KMS-11 (cell line): ENCODE data around the gene ECI1.
"Not testable (repeated sequence)": the region's sequence is repeated elsewhere in the genome, so short reads cannot be mapped to it uniquely, and the experiment has no call there.

Source experiments
- H2AFZ ChIP-seq: fragments of 200-600 bp; sonication (generic); 2 replicates; pipeline ENCODE4 v1.6.1; 2016; ENCODE audit warnings: antibody characterized with exemption, mixed run types, low read depth
- H3K27ac ChIP-seq: fragments of 200-600 bp; sonication (generic); 2 replicates; pipeline ENCODE4 v1.6.1; 2016; ENCODE audit warnings: mild to moderate bottlenecking, mixed run types
- H3K27me3 ChIP-seq: fragments of 200-600 bp; sonication (generic); 2 replicates; pipeline ENCODE4 v1.6.1; 2017; ENCODE audit warnings: mild to moderate bottlenecking, low read depth, mixed run types, moderate library complexity; ENCODE audit not compliant: insufficient read depth
- H3K36me3 ChIP-seq: fragments of 200-600 bp; sonication (generic); 2 replicates; pipeline ENCODE4 v1.6.1; 2017; ENCODE audit warnings: mild to moderate bottlenecking, mixed run types; ENCODE audit not compliant: insufficient read depth
- H3K4me1 ChIP-seq: fragments of 200-600 bp; sonication (generic); 2 replicates; pipeline ENCODE4 v1.6.1; 2016; ENCODE audit warnings: mild to moderate bottlenecking, low read depth, mixed run types; ENCODE audit not compliant: poor library complexity, severe bottlenecking
- H3K4me2 ChIP-seq: fragments of 200-600 bp; sonication (generic); 2 replicates; pipeline ENCODE4 v1.7.0; 2016; ENCODE audit warnings: mild to moderate bottlenecking, mixed run types
- H3K4me3 ChIP-seq: fragments of 200-600 bp; sonication (generic); IDR thresholded peaks from 2 replicates; pipeline ENCODE4 v1.6.1; 2017; ENCODE audit warnings: low read depth, low read length, mixed read lengths; ENCODE audit not compliant: insufficient read depth
- H3K79me2 ChIP-seq: fragments of 200-600 bp; sonication (generic); 2 replicates; pipeline ENCODE4 v1.6.1; 2016; ENCODE audit warnings: low read depth, mixed run types; ENCODE audit not compliant: insufficient read depth
- H3K9ac ChIP-seq: fragments of 200-600 bp; sonication (generic); 2 replicates; pipeline ENCODE4 v1.6.1; 2016; ENCODE audit warnings: mild to moderate bottlenecking, mixed run types
- H4K20me1 ChIP-seq: fragments of 200-600 bp; sonication (generic); 2 replicates; pipeline ENCODE4 v1.6.1; 2016; ENCODE audit warnings: mild to moderate bottlenecking, mixed run types; ENCODE audit not compliant: insufficient read depth
- TF ChIP-seq, protein P1 (sequence below): fragments of 200-600 bp; sonication (generic); conservative IDR thresholded peaks from 2 replicates; pipeline ENCODE4 v1.6.1; 2017; ENCODE audit warnings: low read depth, mild to moderate bottlenecking, antibody characterized with exemption, low read length, moderate library complexity, mixed read lengths

ECI1 gene

DNA sequence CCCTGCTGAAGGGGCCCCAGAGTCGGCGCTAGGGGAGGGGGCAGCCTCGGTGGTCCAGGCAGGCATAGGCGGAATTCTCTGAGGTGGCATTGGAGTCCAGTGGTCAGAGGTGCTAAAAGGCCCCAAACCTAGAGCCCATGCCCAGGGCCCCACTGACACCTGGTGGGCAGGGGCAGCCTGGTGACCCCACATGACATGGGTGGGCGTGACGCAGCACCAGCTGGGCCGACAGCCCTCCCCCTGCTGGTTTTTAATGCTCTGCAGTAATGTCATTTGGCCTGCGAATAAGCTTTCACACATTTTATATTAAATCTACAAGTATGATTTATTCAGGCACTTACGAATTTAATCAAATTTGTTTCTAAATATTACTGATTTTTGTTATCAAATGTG is 18.7 kb upstream of the ECI1 start:
- Histone ChIP-seq H4K20me1 (peaks cover 14% of the 10 kb centered on the region), H3K4me1 (peaks cover 27% of the 10 kb centered on the region), H3K4me3 (no peak overlapping the region), H3K4me2 (peak overlapping the region; percentile 84), H3K9ac (no peak overlapping the region), H3K79me2 (peaks cover 28% of the 10 kb centered on the region), H3K36me3 (no peaks in the 10 kb centered on the region), H2AFZ (no peak overlapping the region), H3K27me3 (no peaks in the 10 kb centered on the region), H3K27ac (no peak overlapping the region)
- TF ChIP-seq, protein P1, sequence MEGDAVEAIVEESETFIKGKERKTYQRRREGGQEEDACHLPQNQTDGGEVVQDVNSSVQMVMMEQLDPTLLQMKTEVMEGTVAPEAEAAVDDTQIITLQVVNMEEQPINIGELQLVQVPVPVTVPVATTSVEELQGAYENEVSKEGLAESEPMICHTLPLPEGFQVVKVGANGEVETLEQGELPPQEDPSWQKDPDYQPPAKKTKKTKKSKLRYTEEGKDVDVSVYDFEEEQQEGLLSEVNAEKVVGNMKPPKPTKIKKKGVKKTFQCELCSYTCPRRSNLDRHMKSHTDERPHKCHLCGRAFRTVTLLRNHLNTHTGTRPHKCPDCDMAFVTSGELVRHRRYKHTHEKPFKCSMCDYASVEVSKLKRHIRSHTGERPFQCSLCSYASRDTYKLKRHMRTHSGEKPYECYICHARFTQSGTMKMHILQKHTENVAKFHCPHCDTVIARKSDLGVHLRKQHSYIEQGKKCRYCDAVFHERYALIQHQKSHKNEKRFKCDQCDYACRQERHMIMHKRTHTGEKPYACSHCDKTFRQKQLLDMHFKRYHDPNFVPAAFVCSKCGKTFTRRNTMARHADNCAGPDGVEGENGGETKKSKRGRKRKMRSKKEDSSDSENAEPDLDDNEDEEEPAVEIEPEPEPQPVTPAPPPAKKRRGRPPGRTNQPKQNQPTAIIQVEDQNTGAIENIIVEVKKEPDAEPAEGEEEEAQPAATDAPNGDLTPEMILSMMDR, result 0 out of 2 replicates have a peak, but pooled peaks have one; percentile 6

DNA sequence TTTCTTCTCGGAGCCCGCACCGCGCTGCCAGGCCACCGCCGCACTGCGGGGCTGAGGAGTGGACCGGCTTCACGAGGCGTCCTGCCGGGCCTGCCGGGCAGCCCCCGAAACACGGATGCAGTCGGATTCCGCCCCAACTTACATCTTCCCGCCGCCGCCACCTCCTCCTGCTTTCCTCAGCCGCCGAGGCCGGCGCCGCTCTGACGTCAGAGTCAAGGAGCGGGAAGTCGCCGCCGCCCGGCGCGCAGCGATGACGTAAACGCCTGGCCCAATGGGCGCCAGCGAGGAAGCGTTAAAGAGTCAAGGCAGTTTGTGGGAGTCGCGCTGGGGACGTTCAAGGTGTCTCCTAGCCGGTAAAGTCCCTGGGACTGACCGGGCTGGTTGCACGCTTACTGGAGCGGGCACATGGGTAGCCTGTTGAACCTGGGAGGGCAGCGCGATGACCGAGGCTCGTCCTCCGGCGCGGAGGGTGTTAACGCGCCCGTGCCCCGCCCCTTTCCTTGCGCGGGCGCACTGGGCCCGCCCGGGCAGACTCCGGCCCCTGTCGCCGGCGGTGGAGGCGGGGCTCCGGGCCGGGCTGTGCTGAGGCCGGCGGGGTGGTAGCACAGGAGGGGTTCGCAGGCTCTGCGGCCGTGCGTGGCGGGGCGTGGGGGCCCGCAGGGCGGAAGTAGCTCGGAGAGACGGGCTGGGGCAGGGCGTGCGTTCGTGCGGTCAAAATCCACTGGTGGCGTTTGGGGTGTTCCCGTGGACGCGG is 16.7 kb upstream of the ECI1 start, which contains the start of gene RNPS1:
Gene RNPS1, minus strand, starts transcription at position 214 of the 754 bp plus-strand sequence. CDS start 3,483 bp downstream, outside the sequence.
- H2AFZ ChIP-seq, result peak within 1 kb of the TSS; percentile 82
- peak within 1 kb of the TSS; percentile 89 for H3K9ac ChIP-seq
- H4K20me1 ChIP-seq, result peaks cover 33% of the 10 kb centered on the region
- H3K4me1 ChIP-seq, result peaks cover 32% of the 10 kb centered on the region
- no peaks in the 10 kb centered on the region for H3K27me3 ChIP-seq
- H3K79me2 ChIP-seq, result peaks cover 48% of the 10 kb centered on the region
- H3K4me2 ChIP-seq, result peak within 1 kb of the TSS; percentile 84
- H3K27ac ChIP-seq, result peak within 1 kb of the TSS; percentile 89
- no peaks in the 10 kb centered on the region; the same call in 1 of the 2 replicates for H3K36me3 ChIP-seq
- TF ChIP-seq, protein P1, result no peak
- no peak within 1 kb of the TSS for H3K4me3 ChIP-seq

DNA sequence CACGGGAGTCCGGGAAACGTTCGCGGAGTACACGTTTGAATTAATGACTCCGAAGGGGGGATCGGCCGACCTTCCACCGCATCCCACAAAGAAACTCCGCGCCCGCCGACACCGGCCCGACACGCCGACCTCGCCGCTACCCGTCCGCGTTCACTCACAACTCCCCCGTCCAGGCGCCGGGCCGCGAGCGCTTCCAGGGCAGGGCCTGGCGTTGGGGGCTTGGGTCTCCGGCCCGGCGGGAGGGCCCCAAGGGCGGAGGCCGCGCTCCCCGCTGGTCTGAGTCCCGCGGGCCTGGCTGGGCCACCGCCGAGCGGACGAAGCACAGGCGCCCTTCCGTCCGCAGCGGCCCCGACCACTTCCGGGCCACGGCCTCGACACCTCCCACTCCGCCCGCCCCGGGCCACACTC is 16.1 kb upstream of the ECI1 start:
- not testable (repeated sequence) for H3K36me3 ChIP-seq, H3K27me3 ChIP-seq, H3K4me3 ChIP-seq
- Histone ChIP-seq H4K20me1 (peaks cover 33% of the 10 kb centered on the region), H2AFZ (peak overlapping the region; percentile 82), H3K27ac (peak overlapping the region; percentile 89), H3K9ac (peak overlapping the region; percentile 89), H3K4me1 (peaks cover 32% of the 10 kb centered on the region), H3K79me2 (peaks cover 54% of the 10 kb centered on the region), H3K4me2 (peak overlapping the region; percentile 84; the same call in 1 of the 2 replicates)

DNA sequence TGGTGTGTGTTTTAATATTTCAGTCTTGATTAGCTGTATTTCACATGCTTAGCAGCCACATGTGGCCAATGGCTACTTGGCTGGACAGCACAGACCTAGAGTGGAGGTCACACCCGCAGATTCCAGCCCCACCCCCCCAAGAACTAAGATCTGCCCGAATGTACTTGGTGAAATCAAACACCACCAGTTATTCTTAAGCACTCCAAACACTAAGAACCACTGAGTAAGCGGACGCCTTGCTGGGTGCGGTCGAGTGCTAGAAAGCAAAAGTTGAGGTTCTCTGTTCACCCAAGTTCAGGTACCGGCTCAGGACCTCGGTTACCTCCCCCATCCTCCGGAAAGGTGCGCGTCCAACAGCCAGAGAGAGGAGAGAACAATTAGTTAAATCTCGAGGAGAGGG is 15.5 kb upstream of the ECI1 start:
- peaks cover 60% of the 10 kb centered on the region for H3K79me2 ChIP-seq
- peaks cover 32% of the 10 kb centered on the region for H3K4me1 ChIP-seq
- not testable (repeated sequence) for H3K27me3 ChIP-seq, H2AFZ ChIP-seq, H3K4me3 ChIP-seq, H3K36me3 ChIP-seq
- peak overlapping the region; percentile 89; the same call in 1 of the 2 replicates for H3K27ac ChIP-seq
- H3K4me2 ChIP-seq, result peak overlapping the region; percentile 84
- peaks cover 33% of the 10 kb centered on the region for H4K20me1 ChIP-seq
- H3K9ac ChIP-seq, result peak overlapping the region; percentile 89

DNA sequence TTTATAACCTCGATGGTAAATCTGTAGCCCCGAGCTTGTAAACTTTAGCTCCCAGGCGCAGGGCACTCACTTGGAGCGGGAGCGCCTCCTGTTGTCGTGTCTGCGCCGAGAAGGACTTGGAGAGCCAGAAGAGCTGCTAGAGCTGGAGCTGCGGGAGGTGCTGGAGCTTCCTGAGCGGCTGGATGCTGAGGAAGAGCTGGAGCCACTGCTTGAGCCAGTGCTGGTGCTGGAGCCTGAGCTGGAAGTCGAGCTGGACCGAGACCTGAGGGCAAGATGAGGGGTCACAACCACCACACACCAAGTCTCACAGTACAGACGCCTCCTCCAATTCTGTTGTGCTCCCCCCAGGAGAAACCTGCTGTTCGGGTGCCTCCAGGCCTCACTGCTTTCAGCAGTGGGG is 11.6 kb upstream of the ECI1 start:
- H3K9ac ChIP-seq, H3K4me2 ChIP-seq, H3K27me3 ChIP-seq, H3K27ac ChIP-seq, H3K4me3 ChIP-seq, H2AFZ ChIP-seq: not testable (repeated sequence)
- peaks cover 20% of the 10 kb centered on the region for H3K4me1 ChIP-seq
- H3K36me3 ChIP-seq, result peaks cover 24% of the 10 kb centered on the region; the same call in 1 of the 2 replicates
- H4K20me1 ChIP-seq, result peaks cover 33% of the 10 kb centered on the region
- H3K79me2 ChIP-seq, result peaks cover 93% of the 10 kb centered on the region
